Smooth muscle cell (in vitro differentiated cells): ENCODE data around the gene LAMA3. TPM values are rescaled to one million over a fixed set of nuclear protein-coding genes. Genes with fewer than 3 reads are reported as not detected.

Source experiments
- DNase-seq: peaks from one replicate; lab custom pipeline; 2025; ENCODE audit not compliant: unreplicated experiment; lab: John Stamatoyannopoulos, UW
- H2AFZ ChIP-seq: fragments of 200-600 bp; sonication (generic); 2 replicates; pipeline ENCODE4 v1.6.0; 2016; ENCODE audit warnings: antibody characterized with exemption, low read depth, mild to moderate bottlenecking
- H3F3A ChIP-seq: fragments of 200-600 bp; sonication (generic); 2 replicates; pipeline ENCODE4 v1.6.0; 2017; ENCODE audit warnings: antibody characterized with exemption, low read depth
- H3K27ac ChIP-seq: fragments of 200-600 bp; sonication (generic); 2 replicates; pipeline ENCODE4 v1.5.1; 2016; ENCODE audit warnings: low read depth, mild to moderate bottlenecking
- H3K27me3 ChIP-seq: fragments of 200-600 bp; sonication (generic); 2 replicates; pipeline ENCODE4 v1.6.1; 2016; ENCODE audit warnings: low read depth, mild to moderate bottlenecking
- H3K36me3 ChIP-seq: fragments of 200-600 bp; sonication (generic); 2 replicates; pipeline ENCODE4 v1.5.1; 2016; ENCODE audit warnings: low read depth
- H3K4me1 ChIP-seq: fragments of 200-600 bp; sonication (generic); 2 replicates; pipeline ENCODE4 v1.5.1; 2016; ENCODE audit warnings: low read depth
- H3K4me2 ChIP-seq: fragments of 200-600 bp; sonication (generic); 2 replicates; pipeline ENCODE4 v1.6.0; 2016; ENCODE audit warnings: mild to moderate bottlenecking
- H3K4me3 ChIP-seq: fragments of 200-600 bp; sonication (generic); 2 replicates; pipeline ENCODE4 v1.5.1; 2016; ENCODE audit warnings: mild to moderate bottlenecking
- H3K79me2 ChIP-seq: fragments of 200-600 bp; sonication (generic); 2 replicates; pipeline ENCODE4 v1.6.0; 2016; ENCODE audit warnings: low read depth, mild to moderate bottlenecking
- H3K9ac ChIP-seq: fragments of 200-600 bp; sonication (generic); 2 replicates; pipeline ENCODE4 v1.6.0; 2016; ENCODE audit warnings: low read depth
- H3K9me3 ChIP-seq: fragments of 200-600 bp; sonication (generic); replicated peaks from 2 replicates; pipeline ENCODE4 v1.5.1; 2016; ENCODE audit warnings: low read depth
- H4K20me1 ChIP-seq: fragments of 200-600 bp; sonication (generic); 2 replicates; pipeline ENCODE4 v1.6.0; 2016; ENCODE audit warnings: low read depth
- CTCF ChIP-seq: fragments of 200-600 bp; sonication (generic); IDR thresholded peaks from 2 replicates; pipeline ENCODE4 v1.5.1; 2017; ENCODE audit warnings: borderline replicate concordance, mild to moderate bottlenecking, antibody characterized with exemption; ENCODE audit not compliant: insufficient read depth, poor library complexity, severe bottlenecking
- WGBS: methylation state at CpG from one replicate; pipeline ENCODE4 v1.1.7; 2016; ENCODE audit warnings: low lambda C conversion rate; 5-methylcytosine and 5-hydroxymethylcytosine counted together
- polyA plus RNA-seq: library from polyadenylated mRNA; unstranded; fragments of >200 nt; fragmentation: Nextera tagmentation; extraction: Ambion mirVana; gene quantifications from 2 replicates; pipeline ENCODE4 v1.2.1, GENCODE V29; 2016
- total RNA-seq: library from RNA; depleted of rRNA; stranded (reverse); fragments of >200 nt; gene quantifications from 2 replicates; pipeline ENCODE4 v1.2.3, GENCODE V29; 2014

The LAMA3 gene
- total and polyA plus RNA-seq, 2 experiments from 2014 or later = 7.8 to 23.1 TPM

- Histone ChIP-seq H3K4me3 (no peak overlapping the region), H3K36me3 (no peaks in the 10 kb centered on the region), H4K20me1 (no peaks in the 10 kb centered on the region), H3K27ac (no peak overlapping the region), H3K4me2 (no peak overlapping the region), H3F3A (no peaks in the 10 kb centered on the region), H3K9me3 (no peaks in the 10 kb centered on the region), H3K27me3 (no peaks in the 10 kb centered on the region), H2AFZ (no peak overlapping the region), H3K79me2 (no peaks in the 10 kb centered on the region), H3K4me1 (peaks cover 1% of the 10 kb centered on the region), H3K9ac (no peak overlapping the region)
- WGBS = 97% methylated on average over 2 of the region's 2 CpGs
- no peak for DNase-seq
- TF ChIP-seq CTCF = no peak
Observed at GRCh38 chr18:23745366-23745765, 56.1 kb downstream of the LAMA3 start.

GRCh38 chr18:23746851-23747250, 57.6 kb downstream of the LAMA3 start:
- H3F3A ChIP-seq = no peaks in the 10 kb centered on the region
- H3K9me3 ChIP-seq = no peaks in the 10 kb centered on the region
- H4K20me1 ChIP-seq = no peaks in the 10 kb centered on the region
- TF ChIP-seq CTCF = no peak
- H3K9ac ChIP-seq = no peak overlapping the region
- H3K79me2 ChIP-seq = no peaks in the 10 kb centered on the region
- no peak for DNase-seq
- no peak overlapping the region for H3K27ac ChIP-seq
- no peak overlapping the region for H3K4me3 ChIP-seq
- no peak overlapping the region for H2AFZ ChIP-seq
- H3K27me3 ChIP-seq = no peaks in the 10 kb centered on the region
- WGBS = 58% methylated on average over 4 of the region's 4 CpGs
- no peaks in the 10 kb centered on the region for H3K36me3 ChIP-seq
- H3K4me2 ChIP-seq = no peak overlapping the region
- H3K4me1 ChIP-seq = no peaks in the 10 kb centered on the region

- no peaks in the 10 kb centered on the region for H3K27me3 ChIP-seq
- no peaks in the 10 kb centered on the region for H3K36me3 ChIP-seq
- H4K20me1 ChIP-seq = no peaks in the 10 kb centered on the region
- H3K4me3 ChIP-seq = no peak overlapping the region
- 52% methylated on average over 2 of the region's 2 CpGs for WGBS
- DNase-seq = no peak
- no peak for TF ChIP-seq CTCF
- no peak overlapping the region for H3K4me2 ChIP-seq
- H3K9ac ChIP-seq = no peak overlapping the region
- H3F3A ChIP-seq = no peaks in the 10 kb centered on the region
- H3K4me1 ChIP-seq = peaks cover 14% of the 10 kb centered on the region
- peak overlapping the region; percentile 67 for H2AFZ ChIP-seq
- H3K27ac ChIP-seq = no peak overlapping the region
- H3K79me2 ChIP-seq = no peaks in the 10 kb centered on the region
- no peaks in the 10 kb centered on the region for H3K9me3 ChIP-seq
Observed at GRCh38 chr18:23752363-23752762, 63.1 kb downstream of the LAMA3 start.

- Histone ChIP-seq H3K4me3 (no peak overlapping the region), H3K27ac (no peak overlapping the region), H2AFZ (peak overlapping the region; percentile 67), H3K9ac (no peak overlapping the region), H3K36me3 (no peaks in the 10 kb centered on the region), H3K4me2 (no peak overlapping the region), H3K4me1 (peaks cover 14% of the 10 kb centered on the region), H3K9me3 (no peaks in the 10 kb centered on the region), H3F3A (no peaks in the 10 kb centered on the region), H4K20me1 (no peaks in the 10 kb centered on the region), H3K27me3 (no peaks in the 10 kb centered on the region), H3K79me2 (no peaks in the 10 kb centered on the region)
- no peak for DNase-seq
- WGBS = 52% methylated on average over 1 of the region's 1 CpG
- no peak for TF ChIP-seq CTCF
Observed at GRCh38 chr18:23752796-23753195, 63.5 kb downstream of the LAMA3 start.
